ENCODE results near the gene NPTX1.

The NPTX1 gene

GRCh38 chr17:80499961-80500665 is 23.7 kb upstream of the NPTX1 start:
- Histone ChIP-seq H3K4me3 (ENCODE audit: low read depth, low read length) (no peak overlapping the region), H3K4me1 (no peaks in the 10 kb centered on the region), H2AFZ (no peak overlapping the region), H3K36me3 (ENCODE audit: control insufficient read depth, insufficient read depth, low read length) (no peaks in the 10 kb centered on the region), H3K27me3 (ENCODE audit: control insufficient read depth, insufficient read depth, low read length) (no peaks in the 10 kb centered on the region), H3K9me3 (ENCODE audit: control insufficient read depth, low read length) (no peaks in the 10 kb centered on the region), H3K4me2 (ENCODE audit: low read length) (no peak overlapping the region), H3K9ac (no peak overlapping the region), H3K79me2 (no peaks in the 10 kb centered on the region), H3K27ac (no peak overlapping the region)
- TF ChIP-seq CTCF (IDR thresholded peaks at IDR 0.05): no peak

- H2AFZ ChIP-seq: no peak overlapping the region
- H3K36me3 ChIP-seq (ENCODE audit: control insufficient read depth, insufficient read depth, low read length): no peaks in the 10 kb centered on the region
- H3K4me1 ChIP-seq: no peaks in the 10 kb centered on the region
- no peaks in the 10 kb centered on the region for H3K79me2 ChIP-seq
- H3K4me2 ChIP-seq (ENCODE audit: low read length): no peak overlapping the region
- H3K9me3 ChIP-seq (ENCODE audit: control insufficient read depth, low read length): no peaks in the 10 kb centered on the region
- no peaks in the 10 kb centered on the region for H3K27me3 ChIP-seq (ENCODE audit: control insufficient read depth, insufficient read depth, low read length)
- H3K4me3 ChIP-seq (ENCODE audit: low read depth, low read length): no peak overlapping the region
- H3K9ac ChIP-seq: no peak overlapping the region
- no peak for TF ChIP-seq CTCF (IDR thresholded peaks at IDR 0.05)
- no peak overlapping the region for H3K27ac ChIP-seq
Measured at GRCh38 chr17:80499560-80499959, 23.2 kb upstream of the NPTX1 start.

- Histone ChIP-seq H3K79me2 (no peaks in the 10 kb centered on the region), H3K4me2 (ENCODE audit: low read length) (no peak overlapping the region), H3K36me3 (ENCODE audit: control insufficient read depth, insufficient read depth, low read length) (no peaks in the 10 kb centered on the region), H3K4me1 (no peaks in the 10 kb centered on the region), H2AFZ (no peak overlapping the region), H3K27me3 (ENCODE audit: control insufficient read depth, insufficient read depth, low read length) (no peaks in the 10 kb centered on the region), H3K9ac (no peak overlapping the region), H3K4me3 (ENCODE audit: low read depth, low read length) (no peak overlapping the region), H3K27ac (no peak overlapping the region), H3K9me3 (ENCODE audit: control insufficient read depth, low read length) (no peaks in the 10 kb centered on the region)
- TF ChIP-seq CTCF (IDR thresholded peaks at IDR 0.05): no peak
Measured at GRCh38 chr17:80498920-80499410, 22.6 kb upstream of the NPTX1 start.

GRCh38 chr17:80498242-80498919 is 22.0 kb upstream of the NPTX1 start:
- Histone ChIP-seq H3K79me2 (no peaks in the 10 kb centered on the region), H3K4me1 (no peaks in the 10 kb centered on the region), H3K27ac (no peak overlapping the region), H3K4me3 (ENCODE audit: low read depth, low read length) (no peak overlapping the region), H3K4me2 (ENCODE audit: low read length) (no peak overlapping the region), H2AFZ (no peak overlapping the region), H3K9me3 (ENCODE audit: control insufficient read depth, low read length) (no peaks in the 10 kb centered on the region), H3K9ac (no peak overlapping the region), H3K36me3 (ENCODE audit: control insufficient read depth, insufficient read depth, low read length) (no peaks in the 10 kb centered on the region), H3K27me3 (ENCODE audit: control insufficient read depth, insufficient read depth, low read length) (no peaks in the 10 kb centered on the region)
- no peak for TF ChIP-seq CTCF (IDR thresholded peaks at IDR 0.05)
